Measurements from ENCODE around the gene IL16. TPM values are rescaled to one million over a fixed set of nuclear protein-coding genes. Genes with fewer than 3 reads are reported as not detected.

IL16 gene
- total and polyA plus RNA-seq, 4 donors, result 1.9 to 6.9 (median 4.4) TPM

DNA sequence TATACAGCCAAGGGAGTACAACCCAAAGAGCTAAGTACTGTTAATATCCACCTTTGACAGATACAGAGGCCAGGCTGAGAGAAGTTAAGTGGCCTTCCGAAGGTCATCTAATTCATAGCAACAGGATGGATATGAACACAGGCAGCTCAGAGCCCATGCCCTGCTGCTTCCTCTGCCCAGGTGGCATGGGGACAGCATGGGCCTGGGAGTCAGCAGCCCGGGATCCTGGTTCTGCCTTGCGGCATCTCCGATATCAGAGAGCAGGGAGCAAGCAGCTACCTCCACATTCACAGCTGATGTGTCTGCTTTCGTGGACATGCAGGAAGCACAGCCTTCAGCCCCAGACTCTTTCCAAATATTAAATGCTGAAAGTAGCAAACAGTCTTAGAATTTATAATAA lies 71.7 kb downstream of the IL16 start:
- WGBS, result 94% methylated on average over 5 of the region's 5 CpGs
- Histone ChIP-seq H3K27ac (ENCODE audit: low read depth in 1 of 2, low read length in 2 of 2) (no peak overlapping the region), H3K9me3 (ENCODE audit: control insufficient read depth in 4 of 4, low read length in 3 of 4) (no peaks in the 10 kb centered on the region), H3K27me3 (ENCODE audit: control insufficient read depth in 4 of 4, insufficient read depth in 4 of 4, low read length in 3 of 4) (no peaks in the 10 kb centered on the region), H3K4me3 (ENCODE audit: low read depth in 1 of 3, low read length in 3 of 3) (no peak overlapping the region), H3K9ac (ENCODE audit: low read depth in 1 of 2, low read length in 2 of 2) (no peak overlapping the region), H3K36me3 (ENCODE audit: control insufficient read depth in 4 of 4, insufficient read depth in 3 of 4, low read depth in 1 of 4, low read length in 3 of 4) (peaks cover 0 to under 1% (median 0%) of the 10 kb centered on the region in 4 donors), H3K4me1 (ENCODE audit: control insufficient read depth in 4 of 4, insufficient read depth in 4 of 4, low read length in 3 of 4) (peaks cover 7 to 33% (median 25%) of the 10 kb centered on the region in 4 donors)
- no peak for DNase-seq (ENCODE audit: low spot score)
- TF ChIP-seq RXRA (IDR thresholded peaks at IDR 0.05), result no peak
- TF ChIP-seq, protein P1, sequence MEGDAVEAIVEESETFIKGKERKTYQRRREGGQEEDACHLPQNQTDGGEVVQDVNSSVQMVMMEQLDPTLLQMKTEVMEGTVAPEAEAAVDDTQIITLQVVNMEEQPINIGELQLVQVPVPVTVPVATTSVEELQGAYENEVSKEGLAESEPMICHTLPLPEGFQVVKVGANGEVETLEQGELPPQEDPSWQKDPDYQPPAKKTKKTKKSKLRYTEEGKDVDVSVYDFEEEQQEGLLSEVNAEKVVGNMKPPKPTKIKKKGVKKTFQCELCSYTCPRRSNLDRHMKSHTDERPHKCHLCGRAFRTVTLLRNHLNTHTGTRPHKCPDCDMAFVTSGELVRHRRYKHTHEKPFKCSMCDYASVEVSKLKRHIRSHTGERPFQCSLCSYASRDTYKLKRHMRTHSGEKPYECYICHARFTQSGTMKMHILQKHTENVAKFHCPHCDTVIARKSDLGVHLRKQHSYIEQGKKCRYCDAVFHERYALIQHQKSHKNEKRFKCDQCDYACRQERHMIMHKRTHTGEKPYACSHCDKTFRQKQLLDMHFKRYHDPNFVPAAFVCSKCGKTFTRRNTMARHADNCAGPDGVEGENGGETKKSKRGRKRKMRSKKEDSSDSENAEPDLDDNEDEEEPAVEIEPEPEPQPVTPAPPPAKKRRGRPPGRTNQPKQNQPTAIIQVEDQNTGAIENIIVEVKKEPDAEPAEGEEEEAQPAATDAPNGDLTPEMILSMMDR (IDR thresholded peaks at IDR 0.05; ENCODE audit: low read depth, low read length, missing input control), result no peak
- no peak for TF ChIP-seq FOXA2 (IDR thresholded peaks at IDR 0.05)
- TF ChIP-seq, protein P2, sequence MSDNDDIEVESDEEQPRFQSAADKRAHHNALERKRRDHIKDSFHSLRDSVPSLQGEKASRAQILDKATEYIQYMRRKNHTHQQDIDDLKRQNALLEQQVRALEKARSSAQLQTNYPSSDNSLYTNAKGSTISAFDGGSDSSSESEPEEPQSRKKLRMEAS (IDR thresholded peaks at IDR 0.05), result no peak
- no peak for TF ChIP-seq HNF4G (IDR thresholded peaks at IDR 0.05)
- no peak for TF ChIP-seq RAD21 (IDR thresholded peaks at IDR 0.05)
- TF ChIP-seq HNF4A (conservative IDR thresholded peaks at IDR 0.05), result no peak
- no peak for TF ChIP-seq YY1 (IDR thresholded peaks at IDR 0.05)
- no peak for TF ChIP-seq GABPA (IDR thresholded peaks at IDR 0.05 in 1 of 2, conservative IDR thresholded peaks at IDR 0.05 in 1 of 2)
- TF ChIP-seq EGR1 (IDR thresholded peaks at IDR 0.05; ENCODE audit: low read depth in 2 of 2), result no peak
- TF ChIP-seq, protein P3, sequence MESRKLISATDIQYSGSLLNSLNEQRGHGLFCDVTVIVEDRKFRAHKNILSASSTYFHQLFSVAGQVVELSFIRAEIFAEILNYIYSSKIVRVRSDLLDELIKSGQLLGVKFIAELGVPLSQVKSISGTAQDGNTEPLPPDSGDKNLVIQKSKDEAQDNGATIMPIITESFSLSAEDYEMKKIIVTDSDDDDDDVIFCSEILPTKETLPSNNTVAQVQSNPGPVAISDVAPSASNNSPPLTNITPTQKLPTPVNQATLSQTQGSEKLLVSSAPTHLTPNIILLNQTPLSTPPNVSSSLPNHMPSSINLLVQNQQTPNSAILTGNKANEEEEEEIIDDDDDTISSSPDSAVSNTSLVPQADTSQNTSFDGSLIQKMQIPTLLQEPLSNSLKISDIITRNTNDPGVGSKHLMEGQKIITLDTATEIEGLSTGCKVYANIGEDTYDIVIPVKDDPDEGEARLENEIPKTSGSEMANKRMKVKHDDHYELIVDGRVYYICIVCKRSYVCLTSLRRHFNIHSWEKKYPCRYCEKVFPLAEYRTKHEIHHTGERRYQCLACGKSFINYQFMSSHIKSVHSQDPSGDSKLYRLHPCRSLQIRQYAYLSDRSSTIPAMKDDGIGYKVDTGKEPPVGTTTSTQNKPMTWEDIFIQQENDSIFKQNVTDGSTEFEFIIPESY (IDR thresholded peaks at IDR 0.05), result no peak
- no peak for TF ChIP-seq SP1 (IDR thresholded peaks at IDR 0.05)

DNA sequence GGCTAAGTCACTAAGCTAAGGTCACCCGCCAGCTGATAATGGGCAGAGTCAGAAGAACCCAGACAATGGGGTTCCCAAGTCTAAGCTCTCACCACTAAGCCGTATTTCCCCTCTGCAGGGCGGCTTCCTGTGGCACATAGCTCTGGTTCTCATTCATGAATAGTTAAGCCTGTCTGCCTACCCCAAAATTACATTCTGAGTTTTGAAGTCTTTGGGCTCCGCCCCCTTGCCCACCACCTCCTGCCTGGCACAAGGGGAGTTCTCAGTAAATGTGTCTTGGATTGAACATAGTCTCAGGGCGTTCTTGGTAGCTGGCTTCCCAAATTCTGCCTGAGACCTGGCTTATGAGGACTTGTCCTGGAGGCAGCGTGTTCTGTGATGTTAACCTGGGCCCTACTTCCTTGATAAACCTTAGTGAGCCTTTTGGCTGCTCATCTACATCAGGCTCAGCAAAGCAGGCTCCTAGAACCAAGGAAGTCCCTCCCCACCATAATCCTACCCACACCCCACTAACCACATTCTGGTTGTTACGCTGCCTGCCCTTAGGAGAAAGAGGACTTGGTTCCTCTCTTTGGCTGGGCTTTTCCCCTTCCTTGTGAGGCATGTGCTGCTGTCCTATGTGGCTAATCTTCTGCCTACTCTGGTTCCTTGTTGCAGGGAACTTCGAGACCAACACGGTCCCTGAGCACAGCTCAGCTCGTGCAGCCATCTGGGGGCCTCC lies 72.4 kb downstream of the IL16 start:
- WGBS, result 92% methylated on average over 10 of the region's 10 CpGs
- no peaks in the 10 kb centered on the region for H3K27me3 ChIP-seq (ENCODE audit: control insufficient read depth in 4 of 4, insufficient read depth in 4 of 4, low read length in 3 of 4)
- TF ChIP-seq HNF4G (IDR thresholded peaks at IDR 0.05) (no peak), YY1 (IDR thresholded peaks at IDR 0.05) (no peak), NR2F2 (IDR thresholded peaks at IDR 0.05) (no peak), RAD21 (IDR thresholded peaks at IDR 0.05) (no peak), GABPA (IDR thresholded peaks at IDR 0.05 in 1 of 2, conservative IDR thresholded peaks at IDR 0.05 in 1 of 2) (no peak), RXRA (IDR thresholded peaks at IDR 0.05) (no peak), FOXA2 (IDR thresholded peaks at IDR 0.05) (no peak)
- TF ChIP-seq, protein P4, sequence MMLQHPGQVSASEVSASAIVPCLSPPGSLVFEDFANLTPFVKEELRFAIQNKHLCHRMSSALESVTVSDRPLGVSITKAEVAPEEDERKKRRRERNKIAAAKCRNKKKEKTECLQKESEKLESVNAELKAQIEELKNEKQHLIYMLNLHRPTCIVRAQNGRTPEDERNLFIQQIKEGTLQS (IDR thresholded peaks at IDR 0.05), result no peak
- TF ChIP-seq, protein P3 (IDR thresholded peaks at IDR 0.05), result no peak
- H3K27ac ChIP-seq (ENCODE audit: low read depth in 1 of 2, low read length in 2 of 2), result no peak overlapping the region
- no peak overlapping the region for H3K9ac ChIP-seq (ENCODE audit: low read depth in 1 of 2, low read length in 2 of 2)
- no peak overlapping the region for H3K4me3 ChIP-seq (ENCODE audit: low read depth in 1 of 3, low read length in 3 of 3)
- H3K4me1 ChIP-seq (ENCODE audit: control insufficient read depth in 4 of 4, insufficient read depth in 4 of 4, low read length in 3 of 4), result peaks cover 10 to 40% (median 31%) of the 10 kb centered on the region in 4 donors
- H3K36me3 ChIP-seq (ENCODE audit: control insufficient read depth in 4 of 4, insufficient read depth in 3 of 4, low read depth in 1 of 4, low read length in 3 of 4), result no peaks in the 10 kb centered on the region
- no peak for DNase-seq (ENCODE audit: low spot score)
- no peaks in the 10 kb centered on the region for H3K9me3 ChIP-seq (ENCODE audit: control insufficient read depth in 4 of 4, low read length in 3 of 4)

All from liver (tissue), 9 donors.